Putamen (tissue), 1 donor: ENCODE data around the gene C2orf81.
"Not testable (repeated sequence)": the region's sequence is repeated elsewhere in the genome, so short reads cannot be mapped to it uniquely, and the experiment has no call there.

Source experiments
- DNase-seq: peaks from one replicate; pipeline ENCODE4 v3.0.0-alpha.2; 2016; ENCODE audit warnings: low spot score

Gene C2orf81

DNA sequence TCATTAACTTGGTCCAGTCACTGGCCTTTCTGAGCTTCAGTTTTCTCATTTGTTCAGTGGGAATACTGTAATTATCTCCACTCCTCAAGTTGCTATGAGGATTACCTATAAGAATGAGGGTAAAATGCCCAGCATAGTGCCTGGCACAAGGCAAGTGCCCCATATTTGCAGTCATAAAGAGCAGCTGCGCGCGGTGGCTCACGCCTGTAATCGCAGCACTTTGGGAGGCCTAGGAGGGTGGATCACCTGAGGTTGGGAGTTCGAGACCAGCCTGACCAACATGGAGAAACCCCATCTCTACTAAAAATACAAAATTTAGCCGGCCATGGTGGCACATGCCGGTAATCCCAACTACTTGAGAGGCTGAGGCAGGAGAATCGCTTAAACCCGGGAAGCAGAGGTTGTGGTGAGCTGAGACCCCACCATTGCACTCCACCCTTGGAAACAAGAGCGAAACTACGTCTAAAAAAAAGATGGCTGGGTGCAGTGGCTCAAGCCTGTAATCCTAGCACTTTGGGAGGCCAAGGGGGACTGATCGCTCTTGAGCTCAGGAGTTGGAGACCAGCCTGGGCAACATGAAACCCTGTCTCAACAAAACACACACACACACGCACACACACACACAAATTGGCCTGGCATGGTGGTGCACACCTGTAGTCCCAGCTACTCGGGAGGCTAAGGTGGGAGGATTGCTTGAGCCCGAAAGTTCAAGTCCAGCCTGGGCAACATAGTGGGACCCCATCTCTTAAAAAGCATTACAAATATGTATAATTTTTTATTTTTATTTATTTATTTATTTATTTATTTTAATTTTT lies 21.3 kb upstream of the C2orf81 start:
- not testable (repeated sequence) for DNase-seq

DNA sequence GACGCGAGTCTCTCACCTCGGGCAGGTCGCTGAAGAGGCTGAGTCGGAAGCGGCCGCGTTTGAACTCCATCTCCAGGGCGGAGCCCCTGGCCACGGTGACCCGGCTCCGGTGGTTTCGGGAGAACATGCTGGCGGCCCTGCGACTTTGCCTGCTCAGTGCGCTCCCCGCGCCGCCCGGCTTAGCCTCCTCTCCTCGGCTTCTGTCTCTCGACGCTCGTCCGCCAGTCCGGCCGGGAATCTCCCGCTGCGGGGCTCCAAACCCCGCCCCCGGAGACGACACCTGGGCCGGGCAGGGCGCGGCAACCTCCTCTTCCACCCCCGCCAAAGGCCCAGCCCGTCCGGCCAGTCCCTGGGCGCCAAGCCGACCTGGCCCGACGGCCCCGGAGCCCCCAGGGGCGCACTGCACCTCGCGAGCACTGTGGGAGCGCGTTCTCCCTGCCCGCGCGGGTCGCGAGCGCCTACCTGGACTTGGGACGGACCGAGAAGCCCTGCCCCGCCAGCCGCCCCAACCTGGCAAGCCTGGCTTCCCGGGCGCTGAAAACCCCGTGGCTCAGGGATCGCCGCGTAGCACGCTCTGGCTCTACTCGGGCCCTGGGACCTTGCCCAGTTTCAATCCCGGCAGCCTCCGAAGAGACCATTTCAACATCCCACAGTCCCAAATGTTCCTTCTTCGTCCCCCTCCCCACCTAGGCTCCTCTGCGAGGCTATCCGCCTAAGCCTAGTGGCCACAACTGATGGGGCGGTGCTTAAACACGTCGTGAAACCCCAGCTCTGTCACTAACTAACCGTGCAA lies 20.5 kb upstream of the C2orf81 start, which contains the start of gene RTKN:
RTKN (minus strand) TSS at position 248 of the 793 bp plus-strand sequence; CDS start at position 127, 121 bp downstream.
- no peak for DNase-seq

- DNase-seq: no peak
Measured at GRCh38 chr2:74441170-74441689, 19.8 kb upstream of the C2orf81 start.

- DNase-seq: peak; percentile 94
Measured at GRCh38 chr2:74440378-74441169, 19.2 kb upstream of the C2orf81 start.

- DNase-seq: peak; percentile 96
Measured at GRCh38 chr2:74439803-74440377, 18.5 kb upstream of the C2orf81 start.

DNA sequence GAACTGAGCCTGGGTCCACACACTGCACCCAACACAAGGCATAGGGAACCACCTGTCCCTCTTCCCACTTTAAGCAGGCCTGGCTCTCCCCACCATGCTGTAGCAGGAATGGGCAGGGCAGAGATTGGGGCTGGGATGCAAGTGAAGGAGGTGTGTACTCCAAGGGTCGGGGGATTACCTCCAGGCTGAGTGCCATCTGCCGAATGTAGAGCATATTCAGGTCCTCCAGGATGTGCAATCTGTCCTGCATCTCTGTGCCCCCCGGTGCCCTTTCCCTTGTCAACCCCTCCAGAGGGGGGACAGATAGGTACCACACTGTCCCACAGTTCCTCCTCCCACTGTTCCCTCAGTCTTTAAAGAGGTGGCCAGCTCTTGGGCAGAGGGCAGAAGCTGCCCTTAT lies 18.0 kb upstream of the C2orf81 start:
- no peak for DNase-seq

GRCh38 chr2:74438248-74438647 lies 16.8 kb upstream of the C2orf81 start:
- no peak for DNase-seq

GRCh38 chr2:74436848-74437695 lies 15.7 kb upstream of the C2orf81 start:
- DNase-seq: no peak

DNA sequence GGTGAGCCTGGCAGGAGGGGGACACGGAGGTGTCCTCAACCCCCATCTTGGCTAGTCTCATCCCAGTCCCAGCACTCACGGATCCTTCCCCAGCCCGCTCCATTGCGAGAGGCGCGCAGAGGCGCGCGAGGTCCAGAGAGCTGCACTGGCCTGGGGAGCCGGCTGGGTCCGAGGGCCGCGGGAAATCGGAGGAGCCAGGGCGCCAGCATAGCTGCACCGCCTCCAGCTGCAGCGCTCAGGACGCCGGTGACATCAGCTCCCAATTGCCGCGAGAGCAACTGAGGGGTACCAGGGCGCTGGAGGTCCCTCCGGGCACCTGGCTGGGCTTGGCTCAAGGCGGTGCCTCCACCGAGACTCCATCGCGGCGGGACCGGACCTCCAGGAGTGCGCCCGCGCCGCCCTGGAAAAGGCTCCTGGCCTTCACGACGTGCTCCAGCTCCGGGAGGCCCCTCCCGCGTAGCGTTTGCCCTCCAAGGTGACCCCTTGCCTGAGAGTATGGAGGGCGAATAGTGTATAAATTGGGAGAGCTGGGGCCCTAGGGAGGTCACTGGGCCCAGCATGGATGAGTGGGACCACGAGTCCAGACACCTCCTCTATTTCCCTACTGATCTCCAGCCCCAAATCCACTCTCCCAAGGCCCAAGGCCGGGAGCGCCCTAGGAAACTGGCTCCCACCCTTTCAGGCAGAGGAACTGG lies 14.8 kb upstream of the C2orf81 start:
- no peak for DNase-seq

GRCh38 chr2:74430502-74430901 lies 9.1 kb upstream of the C2orf81 start:
- no peak for DNase-seq

- no peak for DNase-seq
Measured at GRCh38 chr2:74429487-74430451, 8.3 kb upstream of the C2orf81 start.

GRCh38 chr2:74428675-74429074 lies 7.3 kb upstream of the C2orf81 start:
- DNase-seq: no peak

GRCh38 chr2:74427551-74427950 lies 6.1 kb upstream of the C2orf81 start:
- DNase-seq: no peak

- no peak for DNase-seq
Measured at GRCh38 chr2:74426181-74426758, 4.9 kb upstream of the C2orf81 start.

- no peak for DNase-seq
Measured at GRCh38 chr2:74425523-74425922, 4.1 kb upstream of the C2orf81 start.

DNA sequence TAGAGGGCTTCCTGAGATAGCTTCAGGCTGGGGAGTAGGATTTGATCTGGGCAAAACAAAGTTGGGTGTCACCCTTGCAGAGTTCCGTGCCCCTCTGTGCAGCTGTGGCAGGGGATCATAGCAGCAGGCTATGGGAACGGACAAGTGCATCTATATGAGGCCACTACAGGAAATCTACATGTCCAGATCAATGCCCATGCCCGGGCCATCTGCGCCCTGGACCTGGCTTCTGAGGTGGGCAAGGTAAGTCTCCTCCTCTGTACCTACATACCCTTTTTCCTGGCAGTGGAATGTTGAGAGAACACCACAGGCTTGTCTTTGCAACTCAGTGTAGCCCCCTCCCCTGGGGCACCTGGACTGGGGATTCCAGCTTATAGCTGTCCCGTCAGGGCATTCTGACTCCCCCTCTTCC lies 3.6 kb upstream of the C2orf81 start:
- no peak for DNase-seq

GRCh38 chr2:74424139-74424992 lies 2.9 kb upstream of the C2orf81 start:
- no peak for DNase-seq
